ENCODE results near the gene DENND4A.

- TF ChIP-seq CTCF (conservative IDR thresholded peaks at IDR 0.05; ENCODE audit: low read depth, low read length) (no peak), EZH2 (IDR thresholded peaks at IDR 0.05; ENCODE audit: low read length, unreplicated experiment) (no peak)
Observed at GRCh38 chr15:65611888-65612615, 180.0 kb downstream of the DENND4A start.
